ENCODE measurements around the gene STYXL2. TPM values are rescaled to one million over a fixed set of nuclear protein-coding genes. Genes with fewer than 3 reads are reported as not detected.

The STYXL2 gene
- total and polyA plus RNA-seq, 4 donors, result 0.02 to 0.57 (median 0.09) TPM

- no peak overlapping the region for H3K9ac ChIP-seq (ENCODE audit: insufficient read depth in 1 of 2, low read length in 2 of 2)
- H3K27ac ChIP-seq (ENCODE audit: low read depth in 1 of 2, low read length in 1 of 2), result no peak overlapping the region
- H3K4me1 ChIP-seq (ENCODE audit: control insufficient read depth in 5 of 5, insufficient read depth in 5 of 5, low read length in 5 of 5), result no peaks in the 10 kb centered on the region
- H3K27me3 ChIP-seq (ENCODE audit: control insufficient read depth in 3 of 3, insufficient read depth in 3 of 3, low read length in 2 of 3), result no peaks in the 10 kb centered on the region
- H3K9me3 ChIP-seq (ENCODE audit: control insufficient read depth in 4 of 4, insufficient read depth in 3 of 4, low read length in 3 of 4), result peaks cover 0 to 2% (median 0%) of the 10 kb centered on the region in 4 donors
- TF ChIP-seq CTCF (IDR thresholded peaks at IDR 0.05; ENCODE audit: control extremely low read depth, extremely low read depth), result no peak
- H3K4me3 ChIP-seq, result no peak overlapping the region
- 78 to 92% methylated on average over 4 of the region's 4 CpGs for WGBS, 2 donors
- ATAC-seq (ENCODE audit: insufficient read depth, low FRiP score) (no peak), DNase-seq (no peak)
- H3K36me3 ChIP-seq (ENCODE audit: control insufficient read depth in 4 of 4, insufficient read depth in 4 of 4, low read length in 4 of 4), result no peaks in the 10 kb centered on the region
Measured at GRCh38 chr1:167135281-167135840, 41.5 kb downstream of the STYXL2 start.

DNA sequence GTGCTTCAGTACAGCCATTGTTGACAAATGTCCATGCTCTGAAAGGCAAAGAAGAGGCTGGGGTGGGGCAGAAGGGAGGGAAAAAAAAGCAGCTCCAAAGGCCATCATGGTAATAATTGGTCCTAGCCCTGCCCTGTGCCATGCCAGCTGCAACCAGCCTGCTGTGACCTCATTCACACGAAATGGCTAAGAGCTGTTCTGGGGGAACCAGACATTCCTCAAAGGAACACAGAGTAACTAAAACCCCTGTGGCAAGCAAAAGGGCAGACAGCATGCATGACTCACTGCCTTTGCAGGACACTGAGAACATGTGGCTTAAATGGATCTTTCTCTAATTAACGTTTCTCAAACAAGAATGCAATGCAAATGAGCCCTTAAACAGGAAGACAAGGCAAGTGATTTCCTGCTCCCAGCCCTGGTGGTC, 42.3 kb downstream of the STYXL2 start:
- no peak for DNase-seq
- Histone ChIP-seq H3K9ac (ENCODE audit: insufficient read depth in 1 of 2, low read length in 2 of 2) (no peak overlapping the region), H3K9me3 (ENCODE audit: control insufficient read depth in 4 of 4, insufficient read depth in 3 of 4, low read length in 3 of 4) (peaks cover 0 to 2% (median 0%) of the 10 kb centered on the region in 4 donors), H3K4me3 (no peak overlapping the region), H3K4me1 (ENCODE audit: control insufficient read depth in 5 of 5, insufficient read depth in 5 of 5, low read length in 5 of 5) (no peaks in the 10 kb centered on the region), H3K27me3 (ENCODE audit: control insufficient read depth in 3 of 3, insufficient read depth in 3 of 3, low read length in 2 of 3) (no peaks in the 10 kb centered on the region), H3K27ac (ENCODE audit: low read depth in 1 of 2, low read length in 1 of 2) (no peak overlapping the region), H3K36me3 (ENCODE audit: control insufficient read depth in 4 of 4, insufficient read depth in 4 of 4, low read length in 4 of 4) (no peaks in the 10 kb centered on the region)
- ATAC-seq (ENCODE audit: insufficient read depth, low FRiP score), result no peak
- TF ChIP-seq CTCF (IDR thresholded peaks at IDR 0.05; ENCODE audit: control extremely low read depth, extremely low read depth), result no peak
- WGBS, 2 donors, result 39 to 40% methylated on average over 2 of the region's 2 CpGs

- Histone ChIP-seq H3K9me3 (ENCODE audit: control insufficient read depth in 4 of 4, insufficient read depth in 3 of 4, low read length in 3 of 4) (peaks cover 0 to 2% (median 0%) of the 10 kb centered on the region in 4 donors), H3K36me3 (ENCODE audit: control insufficient read depth in 4 of 4, insufficient read depth in 4 of 4, low read length in 4 of 4) (no peaks in the 10 kb centered on the region), H3K27ac (ENCODE audit: low read depth in 1 of 2, low read length in 1 of 2) (no peak overlapping the region), H3K4me3 (no peak overlapping the region), H3K27me3 (ENCODE audit: control insufficient read depth in 3 of 3, insufficient read depth in 3 of 3, low read length in 2 of 3) (no peaks in the 10 kb centered on the region), H3K4me1 (ENCODE audit: control insufficient read depth in 5 of 5, insufficient read depth in 5 of 5, low read length in 5 of 5) (no peaks in the 10 kb centered on the region), H3K9ac (ENCODE audit: insufficient read depth in 1 of 2, low read length in 2 of 2) (no peak overlapping the region)
- DNase-seq, result no peak
- no peak for ATAC-seq (ENCODE audit: insufficient read depth, low FRiP score)
- WGBS, 2 donors, result 46 to 85% methylated on average over 2 of the region's 2 CpGs
- TF ChIP-seq CTCF (IDR thresholded peaks at IDR 0.05; ENCODE audit: control extremely low read depth, extremely low read depth), result no peak
Measured at GRCh38 chr1:167136806-167137205, 42.9 kb downstream of the STYXL2 start.

DNA sequence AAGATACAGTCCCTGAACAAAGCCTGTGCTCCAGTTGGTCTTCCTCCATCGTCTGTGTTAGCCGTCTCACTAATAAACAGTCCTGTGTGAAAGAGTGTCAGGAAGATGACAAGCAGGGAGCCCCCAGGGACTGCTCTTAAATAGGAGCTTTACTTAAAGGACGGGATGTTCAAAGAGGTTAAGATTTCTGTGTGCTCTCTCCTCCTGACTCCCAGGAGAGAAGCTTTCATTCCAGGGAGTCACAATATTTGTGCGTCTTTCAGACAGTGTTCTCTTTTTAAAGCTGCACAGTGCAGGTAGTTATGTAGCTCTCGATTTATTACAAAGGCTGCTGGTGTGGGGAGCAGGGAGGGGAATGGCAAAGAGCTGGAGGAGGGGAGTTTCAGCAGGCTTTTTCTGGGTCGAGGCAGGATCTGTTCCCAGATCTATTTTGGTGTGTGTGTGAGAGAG, 43.5 kb downstream of the STYXL2 start:
- WGBS, 2 donors, result 50 to 71% methylated on average over 6 of the region's 6 CpGs
- H3K36me3 ChIP-seq (ENCODE audit: control insufficient read depth in 4 of 4, insufficient read depth in 4 of 4, low read length in 4 of 4), result no peaks in the 10 kb centered on the region
- no peaks in the 10 kb centered on the region for H3K4me1 ChIP-seq (ENCODE audit: control insufficient read depth in 5 of 5, insufficient read depth in 5 of 5, low read length in 5 of 5)
- H3K27ac ChIP-seq (ENCODE audit: low read depth in 1 of 2, low read length in 1 of 2), result no peak overlapping the region
- no peak for TF ChIP-seq CTCF (IDR thresholded peaks at IDR 0.05; ENCODE audit: control extremely low read depth, extremely low read depth)
- no peaks in the 10 kb centered on the region for H3K27me3 ChIP-seq (ENCODE audit: control insufficient read depth in 3 of 3, insufficient read depth in 3 of 3, low read length in 2 of 3)
- peaks cover 0 to 2% (median 0%) of the 10 kb centered on the region in 4 donors for H3K9me3 ChIP-seq (ENCODE audit: control insufficient read depth in 4 of 4, insufficient read depth in 3 of 4, low read length in 3 of 4)
- H3K4me3 ChIP-seq, result no peak overlapping the region
- no peak overlapping the region for H3K9ac ChIP-seq (ENCODE audit: insufficient read depth in 1 of 2, low read length in 2 of 2)
- DNase-seq (no peak), ATAC-seq (ENCODE audit: insufficient read depth, low FRiP score) (no peak)
